ENCODE measurements around the gene ABTB2. TPM values are rescaled to one million over a fixed set of nuclear protein-coding genes. Genes with fewer than 3 reads are reported as not detected.

Gene ABTB2
- total RNA-seq, 1 experiment from 2014 or later = 5.5 TPM

DNA sequence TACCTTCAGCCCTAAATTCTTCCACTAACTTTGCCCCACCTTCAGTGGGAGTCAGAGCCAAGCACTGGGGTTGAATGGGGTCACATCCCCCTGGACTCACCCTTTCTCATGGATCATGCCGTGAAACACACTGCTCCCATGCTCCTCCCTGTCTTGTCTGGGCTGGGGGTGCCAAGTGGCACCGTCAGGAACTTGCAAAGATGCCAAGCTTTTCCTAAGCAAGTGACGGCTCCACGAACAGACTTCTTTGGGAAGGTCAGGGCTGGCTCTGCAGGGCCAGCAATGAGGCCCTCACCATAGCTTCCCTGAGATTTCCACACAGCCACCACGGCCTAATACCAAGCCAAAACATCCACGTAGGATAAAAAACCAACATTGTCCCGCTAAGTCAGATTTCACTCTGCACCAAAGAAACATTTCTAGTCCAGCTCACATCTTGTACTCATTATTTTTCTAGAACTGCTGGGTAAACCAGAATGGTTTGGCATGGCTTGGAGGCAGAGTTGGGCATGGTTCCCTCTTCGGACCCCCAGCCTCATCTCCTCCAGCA lies 175.9 kb downstream of the ABTB2 start:
- Mint-ChIP-seq H3K36me3 (ENCODE audit: insufficient read depth in 1 of 3, low read depth in 3 of 3) (no peaks in the 10 kb centered on the region), H3K27me3 (ENCODE audit: low read depth) (no peaks in the 10 kb centered on the region; the same call in 1 of the 2 replicates), H3K4me1 (peaks cover 21% of the 10 kb centered on the region in 2 experiments), H3K27ac (no peak overlapping the region), H3K4me3 (no peak overlapping the region), H3K9me3 (no peaks in the 10 kb centered on the region)
- no peaks in the 10 kb centered on the region for H4K20me1 ChIP-seq (ENCODE audit: control insufficient read depth, insufficient read depth, insufficient read length)
- H3K79me2 ChIP-seq (ENCODE audit: insufficient read depth, low read length) = no peaks in the 10 kb centered on the region
- no peak overlapping the region for H3K4me2 ChIP-seq (ENCODE audit: insufficient read depth, insufficient read length, low read length)
- H3K23me2 ChIP-seq (ENCODE audit: insufficient read length, low read depth, low read length, poor library complexity, severe bottlenecking) = peaks cover 2% of the 10 kb centered on the region
- no peaks in the 10 kb centered on the region for H3K27me3 ChIP-seq (ENCODE audit: insufficient read depth, low read length)
- H3K9me3 ChIP-seq (ENCODE audit: control insufficient read depth, low read depth, low read length) = no peaks in the 10 kb centered on the region
- H3K56ac ChIP-seq (ENCODE audit: insufficient read length, low read depth, low read length) = no peak overlapping the region
- H3K4ac ChIP-seq (ENCODE audit: low read depth, low read length) = no peak overlapping the region
- H3K14ac ChIP-seq (ENCODE audit: insufficient read depth, low read length) = no peak overlapping the region; the same call in 1 of the 2 replicates
- no peak overlapping the region for H4K91ac ChIP-seq (ENCODE audit: insufficient read length, low read depth, low read length)
- H4K5ac ChIP-seq (ENCODE audit: insufficient read length, low read depth, low read length) = no peak overlapping the region
- no peak overlapping the region for H4K8ac ChIP-seq (replicated peaks; ENCODE audit: insufficient read length, low read depth, low read length)
- no peak overlapping the region for H2BK5ac ChIP-seq (ENCODE audit: insufficient read length, low read length)
- no peak overlapping the region for H2BK15ac ChIP-seq (ENCODE audit: low read depth, low read length)
- H3T11ph ChIP-seq (ENCODE audit: low read length) = no peak overlapping the region
- no peak for DNase-seq
- no peak overlapping the region for H2AK5ac ChIP-seq (ENCODE audit: insufficient read length, low read length)
- peaks cover 2% of the 10 kb centered on the region; the same call in 1 of the 2 replicates for H3K4me1 ChIP-seq (ENCODE audit: insufficient read depth, low read length)
- H3K79me1 ChIP-seq (ENCODE audit: insufficient read depth, low read depth, low read length, poor library complexity, severe bottlenecking) = no peaks in the 10 kb centered on the region
- H2BK12ac ChIP-seq (ENCODE audit: insufficient read length, low read depth, low read length) = no peak overlapping the region
- no peak overlapping the region for H3K23ac ChIP-seq (ENCODE audit: insufficient read length, low read depth, low read length)
- no peak overlapping the region for H3K9ac ChIP-seq (ENCODE audit: extremely low read depth, insufficient read length, low read length)
- no peak overlapping the region for H3K18ac ChIP-seq (ENCODE audit: insufficient read length, low read depth, low read length)
- no peak overlapping the region for H2AFZ ChIP-seq (ENCODE audit: low read length)
- no peak overlapping the region for H3K27ac ChIP-seq (ENCODE audit: insufficient read length, low read depth, low read length)
- H2BK120ac ChIP-seq (ENCODE audit: low read depth, low read length, poor library complexity, severe bottlenecking) = no peak overlapping the region
- no peak overlapping the region for H2BK20ac ChIP-seq (ENCODE audit: low read depth, low read length, poor library complexity, severe bottlenecking)
- TF ChIP-seq, protein P1, sequence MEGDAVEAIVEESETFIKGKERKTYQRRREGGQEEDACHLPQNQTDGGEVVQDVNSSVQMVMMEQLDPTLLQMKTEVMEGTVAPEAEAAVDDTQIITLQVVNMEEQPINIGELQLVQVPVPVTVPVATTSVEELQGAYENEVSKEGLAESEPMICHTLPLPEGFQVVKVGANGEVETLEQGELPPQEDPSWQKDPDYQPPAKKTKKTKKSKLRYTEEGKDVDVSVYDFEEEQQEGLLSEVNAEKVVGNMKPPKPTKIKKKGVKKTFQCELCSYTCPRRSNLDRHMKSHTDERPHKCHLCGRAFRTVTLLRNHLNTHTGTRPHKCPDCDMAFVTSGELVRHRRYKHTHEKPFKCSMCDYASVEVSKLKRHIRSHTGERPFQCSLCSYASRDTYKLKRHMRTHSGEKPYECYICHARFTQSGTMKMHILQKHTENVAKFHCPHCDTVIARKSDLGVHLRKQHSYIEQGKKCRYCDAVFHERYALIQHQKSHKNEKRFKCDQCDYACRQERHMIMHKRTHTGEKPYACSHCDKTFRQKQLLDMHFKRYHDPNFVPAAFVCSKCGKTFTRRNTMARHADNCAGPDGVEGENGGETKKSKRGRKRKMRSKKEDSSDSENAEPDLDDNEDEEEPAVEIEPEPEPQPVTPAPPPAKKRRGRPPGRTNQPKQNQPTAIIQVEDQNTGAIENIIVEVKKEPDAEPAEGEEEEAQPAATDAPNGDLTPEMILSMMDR (conservative IDR thresholded peaks at IDR 0.05) = no peak
- no CpG with 5 or more reads among the region's 8 CpGs for WGBS (ENCODE audit: extremely low coverage, insufficient read length, low lambda C conversion rate)
